Neural cell (in vitro differentiated cells): ENCODE results near the gene ADAMTS4.

Source experiments
- CTCF ChIP-seq: fragments of 450-650 bp; IDR thresholded peaks from 2 replicates; pipeline ENCODE4 v1.5.1; 2014; ENCODE audit warnings: antibody characterized with exemption, mild to moderate bottlenecking, moderate library complexity; ENCODE audit not compliant: poor library complexity, severe bottlenecking
- POLR2AphosphoS5 ChIP-seq: IDR thresholded peaks from 2 replicates; pipeline ENCODE4 v1.6.1; 2012
- REST ChIP-seq: IDR thresholded peaks from 2 replicates; pipeline ENCODE4 v1.6.1; 2012; ENCODE audit warnings: borderline replicate concordance
- SMC3 ChIP-seq: fragments of 450-650 bp; conservative IDR thresholded peaks from 2 replicates; pipeline ENCODE4 v1.6.1; 2014; ENCODE audit warnings: antibody characterized with exemption, mild to moderate bottlenecking, moderate library complexity; ENCODE audit not compliant: poor library complexity

GRCh38 chr1:161160671-161161145, 38.1 kb downstream of the ADAMTS4 start:
- TF ChIP-seq CTCF (no peak), REST (no peak), POLR2AphosphoS5 (no peak), SMC3 (no peak)
